Activated T-helper 2 cell treated with anti-CD3 and anti-CD28 coated beads, Interferon-gamma antibody, Interleukin-2, Interleukin-4, amounts not matched to agents 10 μg/mL and 5 μg/mL and 100 μg/mL, durations not matched to agents 14 hours and 24 hours and 36 hours (primary cell): ENCODE results near the gene SLC12A8. TPM values are rescaled to one million over a fixed set of nuclear protein-coding genes. Genes with fewer than 3 reads are reported as not detected.

Experiments used
- DNase-seq: peaks from one replicate; pipeline ENCODE4 v3.0.0; 2021; ENCODE audit warnings: low spot score
- H3K27ac Mint-ChIP-seq: one replicate; pipeline ENCODE4 v1.8.0; 2021; ENCODE audit warnings: mixed read lengths
- H3K27me3 Mint-ChIP-seq: one replicate; pipeline ENCODE4 v1.8.0; 2021; ENCODE audit warnings: low read depth, mixed read lengths
- H3K36me3 Mint-ChIP-seq: one replicate; pipeline ENCODE4 v1.8.0; 2021; ENCODE audit warnings: low read depth, mixed read lengths
- H3K4me1 Mint-ChIP-seq: one replicate; pipeline ENCODE4 v1.8.0; 2021; ENCODE audit warnings: low read depth, mixed read lengths
- H3K4me3 Mint-ChIP-seq: one replicate; pipeline ENCODE4 v1.8.0; 2021; ENCODE audit warnings: low read depth, mild to moderate bottlenecking, moderate library complexity, mixed read lengths
- H3K9me3 Mint-ChIP-seq: one replicate; pipeline ENCODE4 v1.8.0; 2021; ENCODE audit warnings: mixed read lengths
- intact Hi-C: fragments of 100-400 bp; cut with micrococcal nuclease; formaldehyde crosslinking; loops from one replicate; pipeline ENCODE4 v1.15.1; 2023
- total RNA-seq: library from RNA; stranded (reverse); gene quantifications from 2 replicates; pipeline ENCODE4 v1.2.3, GENCODE V29; 2022

The SLC12A8 gene
- total RNA-seq, 1 donor from 2014 or later, result 1.3 TPM

GRCh38 chr3:125117631-125118191, 94.8 kb downstream of the SLC12A8 start:
- Mint-ChIP-seq H3K4me1 (peaks cover 48% of the 10 kb centered on the region), H3K4me3 (no peak overlapping the region), H3K27ac (no peak overlapping the region), H3K36me3 (peaks cover 3% of the 10 kb centered on the region), H3K27me3 (peaks cover 21% of the 10 kb centered on the region), H3K9me3 (no peaks in the 10 kb centered on the region)
- intact Hi-C loops, result no loop called here
- no peak for DNase-seq

DNA sequence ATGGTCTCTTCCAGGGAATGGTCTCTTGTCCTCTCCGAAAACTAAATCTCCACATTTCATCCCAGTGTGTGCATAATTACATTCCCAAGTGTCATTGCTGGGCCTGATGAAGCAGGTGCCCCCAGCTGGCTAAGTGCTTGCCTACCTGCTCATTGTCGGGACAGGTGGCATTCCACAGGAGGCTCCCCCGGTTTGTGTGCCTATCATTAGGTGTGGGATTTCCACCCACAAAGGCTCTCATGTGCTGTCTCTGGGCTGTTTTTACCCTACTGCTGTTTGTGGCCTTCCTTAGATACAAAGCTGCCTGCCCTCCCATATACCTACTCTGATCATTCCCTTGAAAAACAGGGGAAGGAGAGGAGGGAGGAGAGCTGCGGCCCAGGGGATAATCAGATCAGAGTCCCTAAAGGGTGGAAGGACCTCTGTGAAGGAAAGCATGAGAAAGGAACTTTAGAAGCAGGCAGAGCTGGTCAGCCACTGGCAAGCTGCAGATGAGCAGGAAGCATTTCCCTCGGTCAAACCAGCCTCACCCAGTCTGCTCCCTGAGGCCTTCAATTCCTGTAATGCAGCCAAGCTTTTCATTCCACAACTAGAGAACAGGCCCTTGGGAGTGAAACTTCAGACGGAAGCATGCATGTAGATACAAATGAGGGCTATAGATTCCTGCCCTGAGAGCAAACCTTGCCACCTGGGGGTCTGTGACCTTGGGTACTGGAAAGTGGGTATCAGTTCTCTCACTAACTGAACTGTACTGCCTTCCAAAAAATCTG, 96.1 kb downstream of the SLC12A8 start:
- no peak overlapping the region for H3K4me3 Mint-ChIP-seq

GRCh38 chr3:125115640-125116039, 96.9 kb downstream of the SLC12A8 start:
- no peaks in the 10 kb centered on the region for H3K36me3 Mint-ChIP-seq
- DNase-seq, result no peak
- H3K27ac Mint-ChIP-seq, result no peak overlapping the region
- intact Hi-C loops, result no loop called here
- H3K4me1 Mint-ChIP-seq, result peaks cover 43% of the 10 kb centered on the region
- H3K4me3 Mint-ChIP-seq, result no peak overlapping the region
- H3K27me3 Mint-ChIP-seq, result peaks cover 24% of the 10 kb centered on the region
- H3K9me3 Mint-ChIP-seq, result no peaks in the 10 kb centered on the region

More for the DNA sequence above, 96.1 kb downstream of the SLC12A8 start:
- Mint-ChIP-seq H3K9me3 (no peaks in the 10 kb centered on the region), H3K4me1 (peaks cover 43% of the 10 kb centered on the region), H3K27me3 (peaks cover 24% of the 10 kb centered on the region), H3K36me3 (no peaks in the 10 kb centered on the region), H3K27ac (no peak overlapping the region)
- no peak for DNase-seq
- intact Hi-C loops, result no loop called here

DNA sequence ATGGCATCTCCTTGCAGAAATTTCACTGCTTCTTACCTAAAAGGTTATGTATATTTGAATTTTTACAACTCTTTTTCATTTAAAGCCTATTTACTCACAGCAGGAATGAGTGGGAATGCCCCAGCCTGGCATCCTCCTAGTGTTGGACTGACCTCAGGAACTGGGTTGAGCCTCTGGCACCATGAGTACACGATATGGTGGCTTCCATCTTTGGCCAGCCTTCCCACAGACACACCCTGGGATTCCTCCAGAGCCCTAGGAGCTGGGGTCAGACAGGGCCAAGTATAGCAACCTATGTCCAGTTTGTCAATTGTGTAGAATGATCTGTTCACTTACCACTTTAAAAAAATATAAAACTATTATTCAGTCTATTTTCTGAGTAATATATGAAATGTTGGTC, 99.6 kb downstream of the SLC12A8 start:
- peaks cover 31% of the 10 kb centered on the region for H3K27me3 Mint-ChIP-seq
- no peak overlapping the region for H3K4me3 Mint-ChIP-seq
- intact Hi-C loops, result no loop called here
- peaks cover 55% of the 10 kb centered on the region for H3K4me1 Mint-ChIP-seq
- no peaks in the 10 kb centered on the region for H3K9me3 Mint-ChIP-seq
- H3K36me3 Mint-ChIP-seq, result no peaks in the 10 kb centered on the region
- DNase-seq, result no peak
- no peak overlapping the region for H3K27ac Mint-ChIP-seq

DNA sequence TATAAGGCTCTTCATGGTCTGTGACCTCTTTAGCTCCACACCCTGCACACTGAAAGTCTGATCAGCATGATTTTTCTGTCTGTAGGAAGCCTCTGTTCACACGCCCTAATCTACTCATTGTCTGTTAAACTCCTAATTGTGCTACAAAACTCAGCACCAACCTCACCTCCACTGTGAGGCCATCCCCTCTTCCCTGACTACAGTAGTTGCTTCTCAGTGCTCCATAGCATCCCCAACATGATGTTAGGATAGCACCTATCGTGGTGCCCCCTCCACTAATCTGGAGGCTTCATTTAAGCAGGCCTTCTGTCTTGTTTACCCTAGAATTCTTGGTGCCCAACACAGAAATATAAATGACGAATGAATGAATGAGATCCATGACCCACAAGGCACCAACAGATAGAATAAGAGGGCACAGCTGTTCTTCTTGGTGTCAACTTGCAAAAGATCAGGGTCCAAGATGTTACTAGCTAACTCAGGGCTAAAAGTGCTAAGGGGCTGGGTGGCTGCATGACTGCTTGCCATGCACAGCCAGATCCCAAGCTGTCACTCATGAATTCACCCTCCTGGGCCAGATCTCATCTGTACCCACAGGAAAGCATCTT, 101.6 kb downstream of the SLC12A8 start:
- no peaks in the 10 kb centered on the region for H3K36me3 Mint-ChIP-seq
- H3K27me3 Mint-ChIP-seq, result peaks cover 35% of the 10 kb centered on the region
- peaks cover 55% of the 10 kb centered on the region for H3K4me1 Mint-ChIP-seq
- peak overlapping the region; percentile 78 for H3K27ac Mint-ChIP-seq
- intact Hi-C loops, result loop anchor here (1.0 kb wide), 5 partner anchors 10 to 121 kb away; no protein-coding TSS in a partner anchor
- H3K4me3 Mint-ChIP-seq, result peak overlapping the region; percentile 31
- no peak for DNase-seq
- no peaks in the 10 kb centered on the region for H3K9me3 Mint-ChIP-seq

GRCh38 chr3:125110016-125110875, 102.3 kb downstream of the SLC12A8 start:
- Mint-ChIP-seq H3K36me3 (peaks cover 1% of the 10 kb centered on the region), H3K4me1 (peaks cover 52% of the 10 kb centered on the region), H3K4me3 (no peak overlapping the region), H3K27me3 (peaks cover 36% of the 10 kb centered on the region), H3K9me3 (peaks cover 4% of the 10 kb centered on the region), H3K27ac (peak overlapping the region; percentile 78)
- DNase-seq, result no peak
- intact Hi-C loops, result loop anchor here (1.0 kb wide), 5 partner anchors 11 to 122 kb away; no protein-coding TSS in a partner anchor

DNA sequence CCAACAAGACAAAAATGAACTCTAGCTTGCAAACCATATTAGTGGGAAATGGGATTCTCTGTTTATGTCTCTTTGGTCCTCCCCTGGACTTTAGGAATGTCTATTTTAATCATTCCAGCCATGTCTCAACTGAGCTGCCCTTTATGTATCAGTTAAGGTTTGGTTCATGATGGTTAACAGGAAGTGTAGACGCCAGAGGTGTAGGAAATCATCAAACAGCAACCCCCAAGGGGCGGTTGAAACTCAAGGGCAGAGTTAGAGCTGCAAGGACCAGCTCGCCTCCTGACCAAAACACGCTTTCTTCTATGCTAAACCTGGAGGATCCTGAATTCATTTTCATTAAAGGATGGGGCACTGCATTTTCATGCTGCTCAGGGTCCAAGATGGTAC, 103.0 kb downstream of the SLC12A8 start:
- H3K27ac Mint-ChIP-seq, result no peak overlapping the region
- peaks cover 11% of the 10 kb centered on the region for H3K9me3 Mint-ChIP-seq
- H3K27me3 Mint-ChIP-seq, result peaks cover 39% of the 10 kb centered on the region
- intact Hi-C loops, result no loop called here
- peaks cover 56% of the 10 kb centered on the region for H3K4me1 Mint-ChIP-seq
- peaks cover 7% of the 10 kb centered on the region for H3K36me3 Mint-ChIP-seq
- no peak for DNase-seq
- H3K4me3 Mint-ChIP-seq, result no peak overlapping the region

DNA sequence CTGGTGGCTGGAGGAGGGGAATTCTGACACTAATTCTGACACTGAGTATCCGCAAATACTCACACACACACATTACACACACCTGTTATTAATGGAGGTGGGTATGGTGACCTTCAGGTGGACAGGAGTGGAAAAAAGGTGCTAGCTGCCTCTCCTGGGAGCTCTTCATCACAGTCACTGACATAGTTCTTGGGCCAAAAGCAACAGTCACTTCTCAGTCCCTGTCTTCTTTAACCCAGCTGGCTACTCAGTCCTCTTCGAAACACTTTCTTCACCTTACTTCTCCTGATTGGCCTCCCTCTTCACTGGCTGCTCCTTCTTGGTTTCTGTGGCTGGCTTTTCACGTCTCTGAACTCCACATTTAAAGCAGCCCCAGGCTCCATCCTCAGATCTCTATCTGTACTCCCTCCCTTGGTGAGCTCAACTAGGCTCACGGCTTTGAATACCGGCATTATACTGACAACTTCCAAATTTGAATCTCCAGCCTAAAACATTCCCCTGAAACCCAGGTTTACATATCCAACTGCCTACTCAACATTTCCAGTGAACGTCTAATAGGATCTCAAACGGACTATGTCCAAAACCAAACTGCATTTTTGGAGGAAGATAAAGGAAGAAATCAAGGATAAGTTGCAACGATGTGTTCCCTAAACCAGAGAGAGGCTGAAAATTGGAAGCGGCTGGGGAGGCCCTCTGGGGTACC, 103.6 kb downstream of the SLC12A8 start:
- Mint-ChIP-seq H3K9me3 (peaks cover 11% of the 10 kb centered on the region), H3K4me3 (no peak overlapping the region), H3K36me3 (peaks cover 7% of the 10 kb centered on the region), H3K4me1 (peaks cover 55% of the 10 kb centered on the region), H3K27ac (no peak overlapping the region), H3K27me3 (peaks cover 39% of the 10 kb centered on the region)
- intact Hi-C loops, result no loop called here
- no peak for DNase-seq

- no peak for DNase-seq
- Mint-ChIP-seq H3K9me3 (peaks cover 11% of the 10 kb centered on the region), H3K4me1 (peaks cover 49% of the 10 kb centered on the region), H3K36me3 (peaks cover 7% of the 10 kb centered on the region), H3K27me3 (peaks cover 35% of the 10 kb centered on the region), H3K27ac (no peak overlapping the region), H3K4me3 (no peak overlapping the region)
- intact Hi-C loops, result no loop called here
Measured at GRCh38 chr3:125107861-125108567, 104.5 kb downstream of the SLC12A8 start.

DNA sequence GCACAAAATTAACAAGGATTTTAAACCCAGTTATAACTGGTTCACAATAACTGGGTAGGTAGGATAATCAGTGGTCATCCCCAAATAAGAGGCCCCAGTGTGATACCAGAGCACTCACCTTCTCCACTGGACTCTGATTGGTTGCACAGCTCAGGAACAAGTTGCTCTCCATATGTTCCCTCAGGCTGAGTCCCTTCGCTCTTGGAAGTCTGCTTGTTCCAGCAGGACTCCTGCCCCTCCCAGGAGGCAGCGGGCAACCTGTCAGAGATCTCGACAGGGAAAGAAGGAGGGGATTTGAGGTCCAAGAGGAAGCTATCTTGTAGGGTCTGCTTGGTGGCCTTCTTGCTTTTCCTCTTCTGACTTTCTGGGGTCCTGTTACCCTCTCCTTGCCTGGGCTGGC, 105.2 kb downstream of the SLC12A8 start:
- peaks cover 7% of the 10 kb centered on the region for H3K36me3 Mint-ChIP-seq
- intact Hi-C loops, result no loop called here
- peaks cover 11% of the 10 kb centered on the region for H3K9me3 Mint-ChIP-seq
- H3K4me3 Mint-ChIP-seq, result no peak overlapping the region
- peaks cover 37% of the 10 kb centered on the region for H3K27me3 Mint-ChIP-seq
- no peak overlapping the region for H3K27ac Mint-ChIP-seq
- DNase-seq, result no peak
- H3K4me1 Mint-ChIP-seq, result peaks cover 46% of the 10 kb centered on the region

DNA sequence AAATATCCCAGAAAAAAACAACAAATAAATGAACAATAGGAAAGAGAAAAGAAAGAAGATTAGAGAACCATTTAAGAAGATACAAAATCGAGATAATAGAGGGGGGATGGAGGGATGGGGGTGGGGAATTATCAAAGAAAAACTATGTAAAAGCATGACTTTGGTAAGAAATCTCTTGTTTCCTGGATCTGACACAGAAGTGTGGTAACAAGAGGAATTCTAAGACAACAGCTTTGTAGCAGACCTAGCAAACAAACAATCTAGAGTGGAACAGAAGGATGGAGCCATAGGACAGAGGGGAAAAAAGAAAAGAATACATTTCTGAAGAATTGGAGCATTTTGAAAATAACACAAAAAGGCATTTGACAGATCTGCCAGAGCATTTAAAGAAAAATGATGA, 107.4 kb downstream of the SLC12A8 start:
- intact Hi-C loops, result no loop called here
- peaks cover 7% of the 10 kb centered on the region for H3K36me3 Mint-ChIP-seq

More for the DNA sequence above, 107.4 kb downstream of the SLC12A8 start:
- H3K4me1 Mint-ChIP-seq, result peaks cover 29% of the 10 kb centered on the region
- H3K27ac Mint-ChIP-seq, result no peak overlapping the region
- H3K4me3 Mint-ChIP-seq, result no peak overlapping the region
- peaks cover 11% of the 10 kb centered on the region for H3K9me3 Mint-ChIP-seq
- H3K27me3 Mint-ChIP-seq, result peaks cover 38% of the 10 kb centered on the region
- no peak for DNase-seq
